Tibial nerve (tissue), 4 donors: Measurements from ENCODE around the gene ASTN2. TPM values are rescaled to one million over a fixed set of nuclear protein-coding genes. Genes with fewer than 3 reads are reported as not detected.

ENCODE experiments used
- DNase-seq, 2 donors: peaks; one replicate each; pipeline ENCODE4 v3.0.0-alpha.2; 2019; ENCODE audit warnings: low spot score in 2 of 2
- H3K27ac ChIP-seq, 4 donors: fragments of 200-600 bp; sonication (generic) in 3 of 4; one replicate each; pipeline ENCODE4 v1.5.1; 2017 to 2019; ENCODE audit warnings: mild to moderate bottlenecking in 1 of 4
- H3K27me3 ChIP-seq, 2 donors: fragments of 200-600 bp; sonication (generic) in 1 of 2; one replicate each; pipeline versions ENCODE4 v1.5.1 to v1.6.0; 2017 to 2019
- H3K36me3 ChIP-seq, 3 donors: fragments of 200-600 bp; sonication (generic); one replicate each; pipeline ENCODE4 v1.5.1; 2018 to 2019
- H3K4me1 ChIP-seq, 4 donors: fragments of 200-600 bp; sonication (generic) in 3 of 4; one replicate each; pipeline ENCODE4 v1.5.1; 2017 to 2019
- H3K4me3 ChIP-seq, 4 donors: fragments of 200-600 bp; sonication (generic) in 3 of 4; one replicate each; pipeline ENCODE4 v1.5.1; 2017 to 2019; ENCODE audit warnings: mild to moderate bottlenecking in 1 of 4, moderate library complexity in 1 of 4
- H3K9me3 ChIP-seq, 4 donors: fragments of 200-600 bp; sonication (generic) in 3 of 4; one replicate each; pipeline ENCODE4 v1.5.1; 2017 to 2019
- EP300 ChIP-seq, 2 donors: sonication (generic); formaldehyde crosslinking; IDR thresholded peaks; one replicate each; pipeline ENCODE4 v1.6.1; 2017; ENCODE audit warnings: antibody characterized with exemption in 2 of 2, mild to moderate bottlenecking in 1 of 2
- POLR2A ChIP-seq, 2 donors: fragments of 450-650 bp; IDR thresholded peaks; one replicate each; pipeline ENCODE4 v1.6.1; 2017; ENCODE audit warnings: antibody characterized with exemption in 2 of 2, mild to moderate bottlenecking in 2 of 2, moderate library complexity in 2 of 2
- WGBS, 2 donors: methylation state at CpG; one replicate each; pipeline ENCODE4 v1.1.5; 2018; 5-methylcytosine and 5-hydroxymethylcytosine counted together
- total RNA-seq, 4 donors: library from RNA; depleted of rRNA; stranded (reverse); fragments of >200 nt; gene quantifications; one replicate each; pipeline ENCODE4 v1.1.0, GENCODE V29; 2016
- TF ChIP-seq, protein P1 (sequence below), 5 experiments: fragments of 200-600 bp in 3 of 5; fragments of 450-650 bp in 2 of 5; sonication (generic) in 3 of 5; IDR thresholded peaks; one replicate each; pipeline ENCODE4 v1.5.1; 2016 to 2019; ENCODE audit warnings: antibody characterized with exemption in 5 of 5, mild to moderate bottlenecking in 3 of 5, moderate library complexity in 2 of 5

The ASTN2 gene
- total RNA-seq, 4 donors from 2014 or later = 9.0 to 14.9 (median 12.3) TPM

GRCh38 chr9:116599342-116599884 is 815.4 kb downstream of the ASTN2 start:
- no peaks in the 10 kb centered on the region for H3K27me3 ChIP-seq
- WGBS, 2 donors = 88 to 89% methylated on average over 2 of the region's 2 CpGs
- TF ChIP-seq, protein P1, sequence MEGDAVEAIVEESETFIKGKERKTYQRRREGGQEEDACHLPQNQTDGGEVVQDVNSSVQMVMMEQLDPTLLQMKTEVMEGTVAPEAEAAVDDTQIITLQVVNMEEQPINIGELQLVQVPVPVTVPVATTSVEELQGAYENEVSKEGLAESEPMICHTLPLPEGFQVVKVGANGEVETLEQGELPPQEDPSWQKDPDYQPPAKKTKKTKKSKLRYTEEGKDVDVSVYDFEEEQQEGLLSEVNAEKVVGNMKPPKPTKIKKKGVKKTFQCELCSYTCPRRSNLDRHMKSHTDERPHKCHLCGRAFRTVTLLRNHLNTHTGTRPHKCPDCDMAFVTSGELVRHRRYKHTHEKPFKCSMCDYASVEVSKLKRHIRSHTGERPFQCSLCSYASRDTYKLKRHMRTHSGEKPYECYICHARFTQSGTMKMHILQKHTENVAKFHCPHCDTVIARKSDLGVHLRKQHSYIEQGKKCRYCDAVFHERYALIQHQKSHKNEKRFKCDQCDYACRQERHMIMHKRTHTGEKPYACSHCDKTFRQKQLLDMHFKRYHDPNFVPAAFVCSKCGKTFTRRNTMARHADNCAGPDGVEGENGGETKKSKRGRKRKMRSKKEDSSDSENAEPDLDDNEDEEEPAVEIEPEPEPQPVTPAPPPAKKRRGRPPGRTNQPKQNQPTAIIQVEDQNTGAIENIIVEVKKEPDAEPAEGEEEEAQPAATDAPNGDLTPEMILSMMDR (IDR thresholded peaks at IDR 0.05) = no peak
- TF ChIP-seq EP300 (IDR thresholded peaks at IDR 0.05) (no peak), POLR2A (IDR thresholded peaks at IDR 0.05) (no peak)
- no peak overlapping the region for H3K27ac ChIP-seq
- no peaks in the 10 kb centered on the region for H3K4me1 ChIP-seq
- no peaks in the 10 kb centered on the region for H3K9me3 ChIP-seq
- peaks cover 0 to 5% (median 0%) of the 10 kb centered on the region in 3 donors for H3K36me3 ChIP-seq
- DNase-seq = no peak
- H3K4me3 ChIP-seq = no peak overlapping the region

DNA sequence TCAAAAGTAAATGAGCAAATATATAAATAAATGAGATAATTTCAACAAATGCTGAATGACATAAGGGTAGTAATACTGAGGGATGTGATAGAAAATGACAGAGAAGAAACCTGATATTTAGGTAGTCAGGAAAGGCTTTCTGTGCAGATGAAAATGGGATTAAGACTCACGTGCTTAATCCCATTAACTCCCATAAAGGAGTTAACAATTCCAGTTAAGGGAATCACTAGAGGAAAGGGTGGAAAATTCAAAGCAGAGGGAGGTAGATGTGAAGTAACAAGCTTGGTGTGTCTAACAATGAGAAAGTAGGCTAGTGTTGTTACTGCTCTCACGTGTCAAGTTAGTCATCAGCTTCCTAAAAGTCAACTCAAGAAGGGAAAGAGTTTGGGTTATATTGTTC is 818.2 kb downstream of the ASTN2 start:
- TF ChIP-seq POLR2A (IDR thresholded peaks at IDR 0.05) (no peak), EP300 (IDR thresholded peaks at IDR 0.05) (no peak)
- TF ChIP-seq, protein P1 (IDR thresholded peaks at IDR 0.05) = no peak
- WGBS, 2 donors = 77 to 81% methylated on average over 2 of the region's 2 CpGs
- Histone ChIP-seq H3K4me1 (no peaks in the 10 kb centered on the region), H3K9me3 (no peaks in the 10 kb centered on the region), H3K27me3 (no peaks in the 10 kb centered on the region), H3K27ac (no peak overlapping the region), H3K4me3 (no peak overlapping the region), H3K36me3 (no peaks in the 10 kb centered on the region)
- no peak for DNase-seq

GRCh38 chr9:116594547-116594946 is 820.3 kb downstream of the ASTN2 start:
- peaks cover 0 to 10% (median 3%) of the 10 kb centered on the region in 4 donors for H3K9me3 ChIP-seq
- no peak for DNase-seq
- 76 to 78% methylated on average over 2 of the region's 2 CpGs for WGBS, 2 donors
- no peak overlapping the region for H3K4me3 ChIP-seq
- no peaks in the 10 kb centered on the region for H3K4me1 ChIP-seq
- H3K27ac ChIP-seq = no peak overlapping the region
- H3K36me3 ChIP-seq = peaks cover 0 to 17% (median 0%) of the 10 kb centered on the region in 3 donors
- no peaks in the 10 kb centered on the region for H3K27me3 ChIP-seq
- TF ChIP-seq POLR2A (IDR thresholded peaks at IDR 0.05) (no peak), EP300 (IDR thresholded peaks at IDR 0.05) (no peak)
- TF ChIP-seq, protein P1 (IDR thresholded peaks at IDR 0.05) = no peak

- Histone ChIP-seq H3K27ac (no peak overlapping the region), H3K36me3 (peaks cover 0 to 26% (median 0%) of the 10 kb centered on the region in 3 donors), H3K9me3 (peaks cover 0 to 26% (median 9%) of the 10 kb centered on the region in 4 donors), H3K4me3 (no peak overlapping the region), H3K4me1 (no peaks in the 10 kb centered on the region), H3K27me3 (no peaks in the 10 kb centered on the region)
- TF ChIP-seq POLR2A (IDR thresholded peaks at IDR 0.05) (no peak), EP300 (IDR thresholded peaks at IDR 0.05) (no peak)
- TF ChIP-seq, protein P1 (IDR thresholded peaks at IDR 0.05) = no peak
- DNase-seq = no peak
- WGBS, 2 donors = 78 to 85% methylated on average over 3 of the region's 3 CpGs
These were observed 821.9 kb downstream of the ASTN2 start for GRCh38 chr9:116592970-116593369.

DNA sequence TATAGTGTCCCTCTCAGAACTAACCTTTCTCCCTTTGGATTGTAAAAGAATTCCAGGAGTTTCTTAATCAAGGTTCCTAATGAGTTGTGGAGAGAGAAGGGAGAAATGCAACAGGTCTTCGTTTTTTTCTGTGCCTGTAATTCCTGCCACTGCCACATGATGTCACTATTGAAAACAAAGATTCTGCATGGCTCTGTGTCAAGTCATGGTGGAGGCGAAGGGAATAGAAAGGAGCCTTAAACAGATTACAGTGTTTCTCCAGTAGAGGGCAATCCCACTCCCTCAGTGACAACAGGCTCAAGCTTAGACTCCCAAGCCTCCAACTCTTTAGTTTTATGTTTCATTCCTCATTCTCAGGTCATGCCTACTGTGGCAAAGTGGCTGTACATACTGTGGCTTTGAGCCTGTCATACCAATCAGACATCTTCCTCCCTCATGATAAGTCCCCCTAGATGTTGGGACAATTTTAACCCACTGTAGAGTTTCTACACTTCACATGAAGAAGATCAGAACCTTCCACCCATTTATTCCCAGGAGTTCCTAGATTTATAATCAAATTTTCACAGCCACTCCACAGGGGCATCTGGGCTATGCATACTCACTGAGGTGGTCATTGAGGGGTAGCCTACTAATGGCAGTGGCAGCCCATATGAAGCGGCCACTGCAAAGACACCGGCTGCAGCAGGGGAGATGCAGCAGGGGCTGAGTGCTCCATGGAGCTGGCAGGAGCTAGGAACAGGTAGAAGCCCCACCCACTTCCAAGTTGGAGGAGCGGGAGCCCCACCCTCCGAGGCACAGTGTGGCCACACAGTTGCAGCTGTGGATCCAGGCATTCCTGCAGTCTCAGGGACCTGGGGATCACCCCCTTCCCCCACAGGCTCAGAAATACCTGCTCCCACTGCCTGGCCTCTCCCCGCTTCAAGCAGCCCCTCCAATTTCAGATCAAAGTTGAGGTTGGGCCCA is 825.2 kb downstream of the ASTN2 start:
- Histone ChIP-seq H3K4me1 (no peaks in the 10 kb centered on the region), H3K27me3 (no peaks in the 10 kb centered on the region), H3K4me3 (no peak overlapping the region), H3K9me3 (peaks cover 0 to 33% (median 9%) of the 10 kb centered on the region in 4 donors), H3K27ac (no peak overlapping the region), H3K36me3 (peaks cover 0 to 29% (median 0%) of the 10 kb centered on the region in 3 donors)
- TF ChIP-seq EP300 (IDR thresholded peaks at IDR 0.05) = no peak
- TF ChIP-seq, protein P1 (IDR thresholded peaks at IDR 0.05) = peak in 1 of 5 experiments; percentile 13
- DNase-seq = no peak
- WGBS, 2 donors = 66 to 73% methylated on average over 4 to 7 of the region's 7 CpGs
